HEK293T (cell line): ENCODE results near the gene SMAP1.

Experiments used
- CTCF ChIA-PET: fragments of 350-600 bp; formaldehyde crosslinking; extraction: SDS; loops from one replicate; lab custom pipeline; 2021; ENCODE audit warnings: antibody characterized with exemption, inconsistent platforms; lab: Yijun Ruan, JAX
- POLR2A ChIA-PET: fragments of 350-600 bp; formaldehyde crosslinking; extraction: SDS; loops from one replicate; lab custom pipeline; 2020; ENCODE audit warnings: antibody characterized with exemption, inconsistent platforms; lab: Yijun Ruan, JAX
- DNase-seq: peaks from one replicate; pipeline ENCODE4 v3.0.0; 2012; ENCODE audit warnings: mixed read lengths; ENCODE audit errors: extremely low spot score
- ARNT ChIP-seq: fragments of 450-650 bp; IDR thresholded peaks from 2 replicates; pipeline ENCODE4 v1.6.1; 2017; ENCODE audit warnings: mild to moderate bottlenecking
- BHLHE40 ChIP-seq: fragments of 450-650 bp; IDR thresholded peaks from 2 replicates; pipeline ENCODE4 v1.6.1; 2016; ENCODE audit warnings: mild to moderate bottlenecking, moderate library complexity, borderline replicate concordance
- CTBP1 ChIP-seq: fragments of 450-650 bp; IDR thresholded peaks from 2 replicates; pipeline ENCODE4 v1.6.1; 2016; ENCODE audit warnings: borderline replicate concordance
- ELF4 ChIP-seq: fragments of 450-650 bp; IDR thresholded peaks from 2 replicates; pipeline ENCODE4 v1.6.1; 2017; ENCODE audit warnings: antibody characterized with exemption
- FOXA1 ChIP-seq: fragments of 450-650 bp; IDR thresholded peaks from 2 replicates; pipeline ENCODE4 v1.6.1; 2016; ENCODE audit warnings: mild to moderate bottlenecking
- FOXK2 ChIP-seq: fragments of 450-650 bp; IDR thresholded peaks from 2 replicates; pipeline ENCODE4 v1.6.1; 2016; ENCODE audit warnings: mild to moderate bottlenecking
- FOXM1 ChIP-seq: fragments of 450-650 bp; IDR thresholded peaks from 2 replicates; pipeline ENCODE4 v1.6.1; 2017; ENCODE audit warnings: mild to moderate bottlenecking, borderline replicate concordance
- HDGF ChIP-seq: fragments of 450-650 bp; IDR thresholded peaks from 2 replicates; pipeline ENCODE4 v1.6.1; 2017; ENCODE audit warnings: antibody characterized with exemption, borderline replicate concordance
- L3MBTL2 ChIP-seq: fragments of 450-650 bp; conservative IDR thresholded peaks from 2 replicates; pipeline ENCODE4 v1.6.1; 2016; ENCODE audit warnings: mild to moderate bottlenecking
- LEF1 ChIP-seq: fragments of 450-650 bp; IDR thresholded peaks from 2 replicates; pipeline ENCODE4 v1.6.1; 2017; ENCODE audit warnings: mild to moderate bottlenecking, borderline replicate concordance
- NFRKB ChIP-seq: fragments of 450-650 bp; IDR thresholded peaks from 2 replicates; pipeline ENCODE4 v1.6.1; 2016; ENCODE audit warnings: mild to moderate bottlenecking, moderate library complexity
- SP1 ChIP-seq: fragments of 450-650 bp; IDR thresholded peaks from 2 replicates; pipeline ENCODE4 v1.6.1; 2017
- SUZ12 ChIP-seq: fragments of 450-650 bp; IDR thresholded peaks from 2 replicates; pipeline ENCODE4 v1.6.1; 2016; ENCODE audit warnings: mild to moderate bottlenecking
- TARDBP ChIP-seq: fragments of 450-650 bp; IDR thresholded peaks from 2 replicates; pipeline ENCODE4 v1.6.1; 2016
- ZNF384 ChIP-seq: fragments of 450-650 bp; IDR thresholded peaks from 2 replicates; pipeline ENCODE4 v1.6.1; 2016
- TF ChIP-seq, protein P1 (sequence below): fragments of 450-650 bp; IDR thresholded peaks from 2 replicates; pipeline ENCODE4 v1.6.1; 2016

Gene SMAP1

GRCh38 chr6:70633870-70634269, 33.8 kb upstream of the SMAP1 start:
- no peak for TF ChIP-seq BHLHE40
- TF ChIP-seq TARDBP = no peak
- CTCF ChIA-PET = no interaction called here
- POLR2A ChIA-PET = no interaction called here
- DNase-seq = no peak

GRCh38 chr6:70636596-70636995, 31.1 kb upstream of the SMAP1 start:
- CTCF ChIA-PET = interaction anchor here (0.7 to 0.9 kb wide), 2 partner anchors 9 to 33 kb away, joined by 3 to 5 read pairs; no protein-coding TSS in a partner anchor
- POLR2A ChIA-PET = no interaction called here
- DNase-seq = no peak

GRCh38 chr6:70638468-70638867, 29.2 kb upstream of the SMAP1 start:
- ChIA-PET POLR2A (no interaction called here), CTCF (no interaction called here)
- TF ChIP-seq HDGF (no peak), FOXA1 (no peak), BHLHE40 (no peak), SP1 (no peak), ZNF384 (no peak), NFRKB (no peak)
- DNase-seq = no peak

More at GRCh38 chr6:70636596-70636995, 31.1 kb upstream of the SMAP1 start:
- TF ChIP-seq CTBP1 = no peak
- no peak for TF ChIP-seq LEF1
- TF ChIP-seq FOXK2 = no peak
- TF ChIP-seq NFRKB = no peak
- TF ChIP-seq FOXA1 = no peak
- no peak for TF ChIP-seq ELF4
- TF ChIP-seq ARNT = no peak
- TF ChIP-seq BHLHE40 = no peak

DNA sequence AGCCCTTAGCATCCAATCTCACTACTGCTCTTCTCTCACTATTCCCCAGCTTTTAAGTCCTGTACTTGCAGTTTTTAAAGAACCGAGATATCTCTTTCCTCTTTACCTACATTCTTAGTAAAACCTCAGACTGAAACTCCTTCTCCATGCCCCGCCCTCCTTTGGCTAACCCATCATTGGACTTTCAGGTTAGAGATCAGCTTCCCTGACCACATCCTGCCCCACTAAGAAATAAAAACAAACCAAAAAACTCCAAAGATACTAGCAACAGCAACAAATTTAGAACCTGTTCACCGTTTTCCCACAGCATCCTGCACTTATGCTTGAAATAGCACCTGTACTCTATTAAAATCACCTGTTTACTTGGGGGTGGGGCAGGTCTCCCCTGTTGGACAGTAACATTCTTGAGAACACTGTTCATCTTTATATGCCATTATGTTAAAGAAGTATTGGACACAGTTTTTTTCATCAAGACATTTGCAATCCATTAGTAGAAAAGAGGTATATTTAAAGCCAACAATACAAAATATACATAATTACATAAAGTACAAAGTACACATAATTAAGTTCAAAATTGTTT, 16.3 kb upstream of the SMAP1 start:
- DNase-seq = no peak
- POLR2A ChIA-PET = interaction anchor here (1.0 kb wide), 1 partner anchor 16 kb away, joined by 3 read pairs; the partner anchor contains the start of gene SMAP1
- TF ChIP-seq ZNF384 = no peak
- TF ChIP-seq TARDBP = no peak
- no peak for TF ChIP-seq SUZ12
- TF ChIP-seq FOXA1 = no peak
- no peak for TF ChIP-seq HDGF
- no peak for TF ChIP-seq FOXM1
- no peak for TF ChIP-seq CTBP1
- TF ChIP-seq SP1 = no peak
- TF ChIP-seq NFRKB = no peak
- CTCF ChIA-PET = no interaction called here

DNA sequence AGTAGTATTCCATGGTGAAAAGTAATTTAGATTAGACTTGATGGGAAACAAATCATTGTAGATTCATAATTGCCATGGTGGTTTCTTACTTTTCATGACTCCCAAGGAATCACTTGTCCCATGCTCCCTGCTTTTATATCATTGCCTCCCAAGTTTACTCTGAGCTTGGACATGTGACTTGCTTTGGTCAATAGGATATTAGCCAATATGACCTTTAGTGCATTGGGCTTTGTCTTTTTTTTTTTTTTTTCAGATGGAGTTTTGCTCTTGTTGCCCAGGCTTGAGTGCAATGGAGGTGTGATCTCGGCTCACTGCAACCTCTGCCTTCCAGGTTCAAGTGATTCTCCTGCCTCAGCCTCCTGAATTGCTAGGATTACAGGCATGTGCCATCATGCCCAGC, 15.5 kb upstream of the SMAP1 start:
- POLR2A ChIA-PET = interaction anchor here (1.0 kb wide), 1 partner anchor 15 kb away, joined by 3 read pairs; the partner anchor contains the start of gene SMAP1
- CTCF ChIA-PET = interaction anchor here (0.9 kb wide), 1 partner anchor 12 kb away, joined by 3 read pairs; no protein-coding TSS in a partner anchor
- no peak for TF ChIP-seq SUZ12
- no peak for DNase-seq

DNA sequence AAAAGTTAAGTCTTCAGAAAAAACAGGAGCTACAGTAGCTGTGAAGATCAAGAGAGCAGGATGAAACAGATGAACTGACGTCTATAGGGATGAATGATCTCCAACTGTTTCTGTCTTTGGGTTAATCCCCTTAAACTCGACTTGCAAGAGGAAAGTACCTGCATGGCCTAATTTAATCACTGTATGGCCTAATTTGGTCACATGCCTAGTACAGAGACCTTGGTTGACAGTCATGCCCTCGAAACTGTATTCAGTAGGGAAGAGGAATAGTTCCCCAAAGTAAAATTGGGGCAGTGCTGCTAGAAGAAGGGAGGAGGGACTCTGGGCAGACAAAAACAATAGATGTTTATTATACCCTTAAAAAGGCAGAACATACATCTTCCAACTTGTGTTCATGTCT, 10.0 kb upstream of the SMAP1 start:
- ChIA-PET CTCF (no interaction called here), POLR2A (interaction anchor here (1.1 to 2.1 kb wide), 2 partner anchors 10 to 15 kb away, joined by 3 to 6 read pairs; partner anchors contain the start of gene SMAP1)
- DNase-seq = no peak
- TF ChIP-seq NFRKB (no peak), L3MBTL2 (no peak), CTBP1 (no peak), ELF4 (no peak), ARNT (no peak), FOXA1 (no peak), ZNF384 (no peak), HDGF (no peak), SP1 (no peak), LEF1 (no peak)

GRCh38 chr6:70663881-70664466, 3.7 kb upstream of the SMAP1 start:
- CTCF ChIA-PET = interaction anchor here (1.0 kb wide), 1 partner anchor 11 kb away, joined by 3 read pairs; no protein-coding TSS in a partner anchor
- TF ChIP-seq L3MBTL2 (no peak), ARNT (no peak), CTBP1 (no peak), SP1 (no peak), HDGF (no peak), ELF4 (no peak), BHLHE40 (no peak), ZNF384 (no peak), FOXK2 (no peak), SUZ12 (no peak), FOXM1 (no peak), LEF1 (no peak), FOXA1 (no peak), TARDBP (no peak), NFRKB (no peak)
- TF ChIP-seq, protein P1, sequence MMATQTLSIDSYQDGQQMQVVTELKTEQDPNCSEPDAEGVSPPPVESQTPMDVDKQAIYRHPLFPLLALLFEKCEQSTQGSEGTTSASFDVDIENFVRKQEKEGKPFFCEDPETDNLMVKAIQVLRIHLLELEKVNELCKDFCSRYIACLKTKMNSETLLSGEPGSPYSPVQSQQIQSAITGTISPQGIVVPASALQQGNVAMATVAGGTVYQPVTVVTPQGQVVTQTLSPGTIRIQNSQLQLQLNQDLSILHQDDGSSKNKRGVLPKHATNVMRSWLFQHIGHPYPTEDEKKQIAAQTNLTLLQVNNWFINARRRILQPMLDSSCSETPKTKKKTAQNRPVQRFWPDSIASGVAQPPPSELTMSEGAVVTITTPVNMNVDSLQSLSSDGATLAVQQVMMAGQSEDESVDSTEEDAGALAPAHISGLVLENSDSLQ = no peak
- no peak for DNase-seq
- POLR2A ChIA-PET = no interaction called here
